OCI-LY7 (cell line): ENCODE measurements around the gene KCNT1.

Source experiments
- EZH2phosphoT487 ChIP-seq: fragments of 200-600 bp; sonication (generic); IDR thresholded peaks from 2 replicates; pipeline ENCODE4 v1.6.1; 2018; ENCODE audit warnings: low read depth, borderline replicate concordance, mild to moderate bottlenecking, mixed run types, antibody characterized with exemption, low read length, moderate library complexity, mixed read lengths
- TF ChIP-seq, protein P1 (sequence below): fragments of 200-600 bp; sonication (generic); conservative IDR thresholded peaks from 2 replicates; pipeline ENCODE4 v1.5.1; 2014; ENCODE audit warnings: mild to moderate bottlenecking, antibody characterized with exemption, low read length, moderate library complexity, mixed read lengths

DNA sequence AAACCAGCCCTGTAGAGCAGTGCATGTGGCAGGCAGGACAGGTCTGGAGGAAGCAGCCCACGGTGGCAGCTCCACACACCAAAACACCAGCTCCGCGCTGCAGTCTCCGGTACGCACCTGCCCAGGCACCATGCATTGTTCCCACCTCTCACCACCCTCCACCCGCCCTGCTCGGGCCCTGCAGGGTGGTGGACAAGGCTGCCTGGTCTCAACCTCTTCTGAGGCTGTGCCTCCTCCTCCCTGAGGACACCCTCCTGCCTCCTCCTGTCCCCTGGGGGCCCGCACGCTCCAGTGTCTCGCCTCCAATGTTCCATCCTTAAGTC lies 96.2 kb downstream of the KCNT1 start:
- TF ChIP-seq, protein P1, sequence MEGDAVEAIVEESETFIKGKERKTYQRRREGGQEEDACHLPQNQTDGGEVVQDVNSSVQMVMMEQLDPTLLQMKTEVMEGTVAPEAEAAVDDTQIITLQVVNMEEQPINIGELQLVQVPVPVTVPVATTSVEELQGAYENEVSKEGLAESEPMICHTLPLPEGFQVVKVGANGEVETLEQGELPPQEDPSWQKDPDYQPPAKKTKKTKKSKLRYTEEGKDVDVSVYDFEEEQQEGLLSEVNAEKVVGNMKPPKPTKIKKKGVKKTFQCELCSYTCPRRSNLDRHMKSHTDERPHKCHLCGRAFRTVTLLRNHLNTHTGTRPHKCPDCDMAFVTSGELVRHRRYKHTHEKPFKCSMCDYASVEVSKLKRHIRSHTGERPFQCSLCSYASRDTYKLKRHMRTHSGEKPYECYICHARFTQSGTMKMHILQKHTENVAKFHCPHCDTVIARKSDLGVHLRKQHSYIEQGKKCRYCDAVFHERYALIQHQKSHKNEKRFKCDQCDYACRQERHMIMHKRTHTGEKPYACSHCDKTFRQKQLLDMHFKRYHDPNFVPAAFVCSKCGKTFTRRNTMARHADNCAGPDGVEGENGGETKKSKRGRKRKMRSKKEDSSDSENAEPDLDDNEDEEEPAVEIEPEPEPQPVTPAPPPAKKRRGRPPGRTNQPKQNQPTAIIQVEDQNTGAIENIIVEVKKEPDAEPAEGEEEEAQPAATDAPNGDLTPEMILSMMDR, result no peak
- no peak for TF ChIP-seq EZH2phosphoT487
